Esophagus squamous epithelium (tissue), 4 donors: ENCODE data around the gene TAS1R1.

ENCODE experiments used
- POLR2A ChIP-seq, 4 donors: fragments of 450-650 bp; IDR thresholded peaks; one replicate each; pipeline ENCODE4 v1.6.1; 2017; ENCODE audit warnings: antibody characterized with exemption in 4 of 4, mild to moderate bottlenecking in 4 of 4, moderate library complexity in 3 of 4
- TF ChIP-seq, protein P1 (sequence below), 6 experiments: fragments of 450-650 bp in 4 of 6; fragments of 200-600 bp in 2 of 6; sonication (generic) in 2 of 6; IDR thresholded peaks; one replicate each; pipeline ENCODE4 v1.5.1; 2016 to 2019; ENCODE audit warnings: antibody characterized with exemption in 6 of 6, mild to moderate bottlenecking in 4 of 6, moderate library complexity in 4 of 6

- TF ChIP-seq, protein P1, sequence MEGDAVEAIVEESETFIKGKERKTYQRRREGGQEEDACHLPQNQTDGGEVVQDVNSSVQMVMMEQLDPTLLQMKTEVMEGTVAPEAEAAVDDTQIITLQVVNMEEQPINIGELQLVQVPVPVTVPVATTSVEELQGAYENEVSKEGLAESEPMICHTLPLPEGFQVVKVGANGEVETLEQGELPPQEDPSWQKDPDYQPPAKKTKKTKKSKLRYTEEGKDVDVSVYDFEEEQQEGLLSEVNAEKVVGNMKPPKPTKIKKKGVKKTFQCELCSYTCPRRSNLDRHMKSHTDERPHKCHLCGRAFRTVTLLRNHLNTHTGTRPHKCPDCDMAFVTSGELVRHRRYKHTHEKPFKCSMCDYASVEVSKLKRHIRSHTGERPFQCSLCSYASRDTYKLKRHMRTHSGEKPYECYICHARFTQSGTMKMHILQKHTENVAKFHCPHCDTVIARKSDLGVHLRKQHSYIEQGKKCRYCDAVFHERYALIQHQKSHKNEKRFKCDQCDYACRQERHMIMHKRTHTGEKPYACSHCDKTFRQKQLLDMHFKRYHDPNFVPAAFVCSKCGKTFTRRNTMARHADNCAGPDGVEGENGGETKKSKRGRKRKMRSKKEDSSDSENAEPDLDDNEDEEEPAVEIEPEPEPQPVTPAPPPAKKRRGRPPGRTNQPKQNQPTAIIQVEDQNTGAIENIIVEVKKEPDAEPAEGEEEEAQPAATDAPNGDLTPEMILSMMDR (IDR thresholded peaks at IDR 0.05) = no peak
- no peak for TF ChIP-seq POLR2A (IDR thresholded peaks at IDR 0.05)
Measured at GRCh38 chr1:6625584-6626149, 70.6 kb downstream of the TAS1R1 start.
